Fibroblast of skin of right quadriceps (primary cell): ENCODE measurements around the gene DYNLL2.
"Not testable (repeated sequence)": the region's sequence is repeated elsewhere in the genome, so short reads cannot be mapped to it uniquely, and the experiment has no call there.

Experiments
- DNase-seq: peaks from one replicate; pipeline ENCODE4 v3.0.0-alpha.2; 2013

The DYNLL2 gene

DNA sequence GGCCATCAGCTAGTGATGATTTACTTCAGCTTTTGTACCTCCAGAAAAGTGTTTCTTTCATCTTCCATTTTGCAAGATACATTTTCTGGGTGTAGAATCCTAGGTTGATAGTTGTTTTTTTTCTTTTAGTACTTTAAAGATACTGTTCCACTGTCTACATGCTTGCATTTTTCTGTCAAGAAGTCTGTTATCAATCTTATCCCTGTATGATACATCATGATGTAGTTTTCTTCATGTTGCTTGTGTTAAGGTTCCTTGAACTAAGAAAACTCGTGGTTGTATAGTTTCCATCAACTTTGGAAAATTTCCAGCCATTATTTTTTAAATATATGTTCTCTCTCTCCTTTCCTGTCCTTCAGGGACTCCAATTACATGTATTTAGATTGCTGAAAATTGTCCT lies 24.1 kb downstream of the DYNLL2 start:
- DNase-seq = no peak

DNA sequence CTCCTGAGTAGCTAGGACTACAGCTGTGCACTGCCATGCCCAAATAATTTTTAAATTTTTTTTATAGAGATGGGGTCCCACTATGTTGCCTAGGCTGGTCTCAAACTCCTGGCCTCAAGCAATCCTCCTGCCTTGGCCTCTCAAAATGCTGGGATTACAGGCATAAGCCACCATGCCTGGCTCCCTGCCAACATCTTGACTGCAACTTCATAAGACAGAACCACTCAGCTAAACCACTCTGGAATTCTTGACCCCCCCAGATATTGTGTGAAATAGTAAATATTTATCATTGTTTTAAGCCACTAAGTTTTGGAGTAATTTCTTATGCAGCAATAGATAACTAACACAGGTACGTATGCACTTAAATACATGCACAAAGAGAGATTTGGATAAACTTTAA lies 26.0 kb downstream of the DYNLL2 start:
- DNase-seq = no peak

DNA sequence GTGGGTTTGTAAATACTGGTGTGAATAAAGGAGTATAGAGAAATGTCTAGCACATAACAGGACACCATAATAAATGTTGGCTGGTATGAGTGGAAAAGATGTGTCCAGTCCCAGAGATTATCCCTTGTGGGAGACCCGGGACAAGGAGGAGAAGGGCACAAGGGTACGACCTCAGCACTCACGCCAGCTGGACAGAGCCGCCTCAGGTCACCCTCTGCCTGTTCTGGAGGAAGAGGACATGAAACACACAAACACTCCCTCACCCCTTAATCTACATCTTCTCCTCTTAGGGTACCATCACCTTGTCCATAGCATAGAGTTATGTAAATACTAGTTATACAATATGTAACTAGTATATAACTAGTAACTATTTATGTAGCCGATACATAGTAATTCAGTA lies 26.8 kb downstream of the DYNLL2 start:
- no peak for DNase-seq

DNA sequence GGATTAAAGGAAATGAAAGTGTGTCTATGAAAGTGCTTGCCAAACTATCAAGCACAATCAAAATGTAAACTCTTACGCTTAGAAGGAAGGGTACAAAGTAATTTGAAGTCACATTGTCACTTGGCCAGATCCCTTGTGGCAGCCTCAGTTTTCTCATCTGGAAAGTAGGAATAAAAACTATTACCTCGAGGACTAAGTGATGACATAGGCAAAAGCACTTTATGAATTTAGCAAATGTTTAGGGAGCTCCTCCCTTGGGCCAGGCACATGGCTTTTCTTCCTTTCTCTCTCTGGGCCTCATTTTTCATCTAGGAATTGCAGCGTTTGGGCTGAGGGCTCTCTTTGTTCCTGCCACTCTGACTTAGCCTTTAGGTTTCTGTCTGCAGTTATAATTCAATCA lies 28.5 kb downstream of the DYNLL2 start:
- DNase-seq = no peak

DNA sequence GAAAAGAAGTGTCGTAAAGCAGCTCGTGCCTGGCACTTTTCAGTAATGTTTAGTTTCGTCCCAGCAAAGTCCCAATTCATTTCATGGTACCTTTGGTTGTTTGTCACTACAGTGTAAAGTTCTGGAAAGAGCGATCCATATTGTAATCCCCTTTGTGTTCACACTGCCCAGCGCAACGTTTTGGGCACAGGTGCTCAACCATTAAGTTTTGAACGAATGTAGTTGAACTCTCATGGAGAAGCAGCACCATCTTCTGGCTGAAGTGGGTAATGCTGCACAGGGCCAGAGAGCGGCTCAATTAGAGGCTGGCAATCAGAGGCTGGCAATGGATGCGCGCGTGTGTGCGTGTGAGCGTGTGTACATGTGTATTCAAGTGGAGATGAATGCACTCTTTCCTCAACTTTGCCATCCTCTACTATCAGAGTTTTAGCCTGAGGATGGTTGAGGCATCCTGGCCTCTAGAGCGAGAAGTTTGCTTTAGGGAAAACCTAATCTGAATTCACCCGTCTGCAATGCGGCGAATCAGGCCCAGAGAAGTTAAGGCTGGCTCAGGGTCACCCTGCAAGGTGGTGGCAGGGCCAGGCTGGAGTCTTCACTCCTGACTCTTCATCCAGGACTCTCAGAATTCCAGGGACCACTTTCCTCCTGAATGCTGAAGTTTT lies 29.9 kb downstream of the DYNLL2 start:
- DNase-seq = peak; percentile 58

DNA sequence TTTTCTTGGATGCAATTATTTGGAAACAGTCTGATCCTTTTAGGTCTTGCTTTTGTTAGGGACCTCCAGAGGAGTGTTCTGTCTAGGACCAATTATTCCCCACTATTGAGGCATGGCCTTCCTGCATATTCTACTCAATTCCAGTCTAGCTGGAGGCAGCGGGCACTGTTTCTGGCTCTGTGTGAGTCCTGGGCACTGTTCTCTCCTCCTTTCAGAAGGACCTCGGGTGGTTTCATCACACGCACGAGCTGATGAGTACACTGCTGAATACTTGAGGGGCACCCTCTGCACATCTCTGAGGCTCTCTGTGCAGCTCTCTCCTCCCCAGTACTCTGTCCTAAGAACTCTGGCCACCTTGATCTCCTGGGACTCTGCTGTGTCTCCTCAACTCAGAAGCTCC lies 30.7 kb downstream of the DYNLL2 start:
- no peak for DNase-seq

DNA sequence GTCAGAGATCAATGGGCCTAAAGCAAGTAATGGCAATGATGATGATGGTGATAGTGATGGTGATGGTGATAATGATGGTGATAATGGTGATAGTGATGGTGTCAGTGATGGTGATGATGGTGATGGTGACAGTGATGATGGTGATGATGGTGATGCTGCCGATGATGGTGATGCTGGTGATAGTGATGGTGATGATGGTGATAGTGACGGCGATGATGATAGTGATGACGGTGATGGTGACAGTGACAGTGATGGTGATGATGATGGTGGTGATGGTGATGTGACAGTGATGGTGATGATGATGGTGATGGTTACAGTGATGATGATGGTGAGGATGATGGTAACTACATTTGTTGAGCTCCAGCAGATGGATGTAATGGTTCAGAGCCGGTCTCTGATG lies 34.2 kb downstream of the DYNLL2 start:
- no peak for DNase-seq

DNA sequence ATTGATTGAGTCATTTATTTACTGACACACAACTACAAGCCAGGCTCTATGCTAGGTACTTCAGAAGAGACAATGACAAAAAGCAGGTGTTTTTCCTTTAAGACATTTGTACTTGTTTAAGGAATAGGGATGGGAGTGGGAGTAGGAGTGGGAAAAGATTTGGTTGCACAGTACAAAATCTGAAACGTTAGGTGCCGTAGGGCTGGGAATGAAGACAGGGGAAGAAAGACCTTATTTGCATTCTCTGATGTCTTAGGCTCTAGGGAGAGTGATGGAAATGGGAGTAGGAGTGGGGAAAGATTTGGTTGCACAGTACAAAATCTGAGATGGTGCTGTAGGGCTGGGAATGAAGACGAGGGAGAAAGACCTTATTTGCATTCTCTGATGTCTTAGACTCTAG lies 36.3 kb downstream of the DYNLL2 start:
- no peak for DNase-seq

DNA sequence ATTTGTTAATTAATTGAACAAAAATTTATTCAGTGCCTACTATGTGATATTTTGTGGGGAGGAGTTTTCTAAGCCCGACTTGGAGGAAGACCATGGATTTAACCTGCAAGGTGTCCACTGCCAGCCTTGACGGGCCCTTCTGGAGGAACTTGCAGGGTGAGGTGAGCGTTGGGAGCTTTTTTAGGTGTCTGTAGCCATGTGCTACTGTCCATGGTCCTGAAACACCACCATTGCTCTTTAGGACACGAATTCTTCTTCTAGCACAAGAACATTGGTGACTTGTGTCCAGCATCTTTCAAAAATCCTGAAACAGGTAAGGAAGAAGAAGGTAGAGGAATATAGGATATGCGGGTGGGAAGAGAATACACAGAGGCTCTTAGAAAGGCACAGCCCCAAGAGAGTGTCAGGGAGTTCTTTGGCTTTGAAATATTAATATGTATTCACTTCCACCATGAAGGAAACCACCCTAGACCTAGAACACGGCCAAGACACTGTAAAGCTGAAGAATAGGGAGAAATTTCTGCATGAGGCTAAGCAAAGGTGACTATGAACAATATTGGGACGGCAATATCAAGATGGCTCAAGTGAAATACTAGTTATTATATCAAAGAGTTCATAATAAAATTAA lies 37.1 kb downstream of the DYNLL2 start:
- peak; percentile 51 for DNase-seq

DNA sequence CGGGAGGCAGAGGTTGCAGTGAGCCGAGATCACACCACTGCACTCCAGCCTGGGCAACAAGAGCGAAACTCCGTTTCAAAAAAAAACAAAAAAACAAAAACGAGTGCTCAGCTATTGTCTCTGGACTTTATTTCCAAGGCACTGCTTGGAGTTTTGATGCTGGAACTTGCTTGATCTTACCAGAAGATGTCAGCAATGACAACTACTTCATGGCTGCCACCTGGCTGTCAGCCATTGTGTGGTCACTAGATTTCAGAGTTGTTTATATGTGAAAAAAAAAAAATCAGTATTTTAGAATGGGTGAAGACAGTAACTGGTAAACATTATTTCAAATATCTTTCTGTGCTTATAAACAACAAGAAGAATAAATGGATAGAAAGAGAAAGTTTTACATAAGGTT lies 38.7 kb downstream of the DYNLL2 start:
- peak; percentile 19 for DNase-seq

DNA sequence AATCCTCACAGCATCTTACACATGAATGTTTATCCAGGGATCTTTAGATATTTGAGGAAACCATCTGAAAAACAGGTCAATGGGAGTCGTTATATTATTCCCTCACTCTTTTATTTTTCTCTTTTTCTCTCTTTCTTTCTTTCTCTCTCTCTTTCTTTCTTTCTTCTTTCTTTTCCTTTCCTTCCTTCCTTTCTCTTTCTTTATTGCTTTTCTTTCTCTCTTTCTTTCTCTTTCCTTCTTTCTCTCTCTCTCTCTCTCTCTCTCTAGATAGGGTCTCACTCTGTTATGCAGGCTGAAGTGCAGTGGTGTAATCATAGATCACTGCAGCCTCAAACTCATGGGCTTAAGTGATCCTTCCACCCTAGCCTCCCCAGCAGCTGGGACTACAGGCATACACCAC lies 44.6 kb downstream of the DYNLL2 start:
- DNase-seq = no peak

DNA sequence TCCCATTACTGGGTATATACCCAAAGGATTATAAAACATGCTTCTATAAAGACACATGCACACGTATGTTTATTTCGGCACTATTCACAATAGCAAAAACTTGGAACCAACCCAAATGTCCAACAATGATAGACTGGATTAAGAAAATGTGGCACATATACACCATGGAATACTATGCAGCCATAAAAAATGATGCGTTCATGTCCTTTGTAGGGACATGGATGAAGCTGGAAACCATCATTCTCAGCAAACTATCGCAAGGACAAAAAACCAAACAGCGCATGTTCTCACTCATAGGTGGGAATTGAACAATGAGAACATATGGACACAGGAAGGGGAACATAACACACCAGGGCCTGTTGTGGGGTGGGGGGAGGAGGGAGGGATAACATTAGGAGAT lies 49.5 kb downstream of the DYNLL2 start:
- not testable (repeated sequence) for DNase-seq

DNA sequence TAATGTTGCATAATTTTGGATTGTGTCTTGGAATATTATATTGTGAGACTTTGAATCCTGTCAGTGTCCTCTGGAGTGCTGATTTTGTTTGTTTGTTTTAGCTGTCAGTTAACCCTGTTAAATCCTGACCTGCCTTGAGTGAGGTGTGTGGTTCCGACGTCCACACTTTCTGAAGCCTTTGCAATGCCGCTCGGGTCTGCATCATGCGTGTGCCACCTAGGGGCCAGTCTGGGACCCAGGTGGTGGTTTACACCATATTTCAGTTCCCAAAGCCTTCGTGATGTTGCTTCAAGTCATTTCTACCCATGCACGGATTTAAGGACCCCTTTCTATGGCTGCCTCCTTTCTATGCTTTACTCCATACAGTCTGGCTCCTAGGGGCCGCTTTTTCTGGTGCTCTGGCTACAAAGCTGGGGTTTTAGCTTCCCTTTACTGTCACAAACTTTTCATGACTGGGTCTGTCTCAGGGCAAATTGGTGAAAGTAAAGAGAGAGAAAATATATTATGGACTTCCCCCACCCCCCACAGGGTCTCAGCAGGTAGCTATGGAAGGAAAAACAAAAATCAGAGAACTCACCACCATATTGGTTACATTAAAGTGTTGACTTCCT lies 53.6 kb downstream of the DYNLL2 start:
- no peak for DNase-seq

DNA sequence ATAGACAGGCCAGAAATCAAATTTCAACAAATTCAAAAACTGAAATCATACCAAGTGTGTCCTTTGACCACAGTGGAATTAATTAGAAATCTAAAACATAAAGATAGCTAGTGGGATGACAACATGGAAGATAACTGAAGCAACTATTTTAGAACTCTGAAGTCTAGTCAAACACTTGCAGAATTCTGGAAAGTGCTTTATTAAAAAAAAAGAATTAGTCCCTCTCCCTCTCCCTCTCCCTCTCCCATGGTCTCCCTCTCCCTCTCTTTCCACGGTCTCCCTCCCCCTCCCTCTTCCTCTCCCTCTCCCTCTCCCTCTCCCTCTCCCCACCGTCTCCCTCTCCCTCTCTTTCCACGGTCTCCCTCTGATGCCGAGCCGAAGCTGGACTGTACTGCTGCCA lies 58.3 kb downstream of the DYNLL2 start:
- no peak for DNase-seq

DNA sequence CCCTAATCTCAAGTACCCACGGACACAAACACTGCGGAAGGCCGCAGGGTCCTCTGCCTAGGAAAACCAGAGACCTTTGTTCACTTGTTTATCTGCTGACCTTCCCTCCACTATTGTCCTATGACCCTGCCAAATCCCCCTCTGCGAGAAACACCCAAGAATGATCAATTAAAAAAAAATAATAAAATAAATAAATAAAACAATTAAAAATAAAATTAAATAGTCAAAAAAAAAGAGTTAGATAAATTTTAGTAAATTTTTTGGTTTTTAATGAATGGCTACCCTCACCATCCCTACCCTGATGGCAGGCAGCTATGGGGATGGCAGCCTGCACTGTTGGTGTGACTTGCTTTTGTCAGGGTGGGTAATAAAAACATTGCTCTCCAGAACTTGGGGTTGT lies 60.1 kb downstream of the DYNLL2 start:
- not testable (repeated sequence) for DNase-seq

DNA sequence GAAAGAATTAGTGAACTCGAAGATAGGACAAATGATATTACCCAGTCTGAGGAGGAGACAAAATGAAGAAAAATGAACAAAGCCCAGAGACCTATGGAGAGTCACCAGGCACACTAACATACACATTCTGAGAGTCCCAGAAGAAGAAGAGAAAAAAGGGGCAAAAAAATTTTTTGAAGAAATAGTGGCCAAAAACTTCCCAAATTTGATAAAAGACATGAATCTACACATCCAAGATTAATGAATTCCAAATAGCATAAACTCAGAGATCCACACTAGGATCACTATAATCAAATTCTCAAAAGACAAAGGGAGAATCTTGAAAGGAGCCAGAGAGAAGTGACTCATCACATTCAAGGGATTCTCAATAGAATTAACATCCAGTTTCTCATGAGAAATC lies 61.6 kb downstream of the DYNLL2 start:
- DNase-seq = no peak
